GM12875 (cell line): ENCODE data around the gene ZBTB24.
"Not testable (repeated sequence)": the region's sequence is repeated elsewhere in the genome, so short reads cannot be mapped to it uniquely, and the experiment has no call there.

ENCODE experiments used
- H3K4me3 ChIP-seq: one replicate; pipeline ENCODE4 v1.5.1; 2011; ENCODE audit warnings: low read depth, low read length, control low read depth
- CTCF ChIP-seq: IDR thresholded peaks from 2 replicates; pipeline ENCODE4 v1.5.1; 2011; ENCODE audit warnings: low read depth, mild to moderate bottlenecking, control low read depth, inconsistent platforms, low read length, moderate library complexity, borderline replicate concordance; ENCODE audit not compliant: insufficient read depth

Gene ZBTB24

GRCh38 chr6:109471105-109471810 is 11.8 kb downstream of the ZBTB24 start:
- H3K4me3 ChIP-seq = no peak overlapping the region
- no peak for TF ChIP-seq CTCF

GRCh38 chr6:109469591-109470189 is 13.3 kb downstream of the ZBTB24 start:
- H3K4me3 ChIP-seq = no peak overlapping the region
- TF ChIP-seq CTCF = no peak

GRCh38 chr6:109467696-109468095 is 15.3 kb downstream of the ZBTB24 start:
- TF ChIP-seq CTCF = no peak
- no peak overlapping the region for H3K4me3 ChIP-seq

- no peak for TF ChIP-seq CTCF
- no peak overlapping the region for H3K4me3 ChIP-seq
These were observed 16.7 kb downstream of the ZBTB24 start for GRCh38 chr6:109466212-109466923.

GRCh38 chr6:109465772-109466171 is 17.2 kb downstream of the ZBTB24 start:
- H3K4me3 ChIP-seq = no peak overlapping the region

GRCh38 chr6:109461733-109462526 is 21.1 kb downstream of the ZBTB24 start:
- TF ChIP-seq CTCF = no peak

More at GRCh38 chr6:109465772-109466171, 17.2 kb downstream of the ZBTB24 start:
- TF ChIP-seq CTCF = no peak

GRCh38 chr6:109461205-109461604 is 21.8 kb downstream of the ZBTB24 start:
- not testable (repeated sequence) for H3K4me3 ChIP-seq

More at GRCh38 chr6:109461733-109462526, 21.1 kb downstream of the ZBTB24 start:
- no peak overlapping the region for H3K4me3 ChIP-seq
